ENCODE data around the gene GPC2.
A peak's percentile ranks its signal among the peaks of the same experiment; 100 is the strongest.
"Not testable (repeated sequence)": the region's sequence is repeated elsewhere in the genome, so short reads cannot be mapped to it uniquely, and the experiment has no call there.

Gene GPC2

GRCh38 chr7:100155553-100156317 lies 21.4 kb downstream of the GPC2 start:
- intact Hi-C loops (cut with micrococcal nuclease), result no loop called here
- Mint-ChIP-seq H3K27me3 (peaks cover 4% of the 10 kb centered on the region), H3K27ac (no peak overlapping the region), H3K36me3 (ENCODE audit: low read depth) (peaks cover 72% of the 10 kb centered on the region), H3K4me3 (peak overlapping the region; percentile 17), H3K9me3 (no peaks in the 10 kb centered on the region), H3K4me1 (ENCODE audit: low read depth) (peaks cover 79% of the 10 kb centered on the region)

- peak overlapping the region; percentile 75 for H3K27ac Mint-ChIP-seq
- H3K9me3 Mint-ChIP-seq, result no peaks in the 10 kb centered on the region
- H3K4me3 Mint-ChIP-seq, result no peak overlapping the region
- no peaks in the 10 kb centered on the region for H3K27me3 Mint-ChIP-seq
- intact Hi-C loops (cut with micrococcal nuclease), result no loop called here
- peaks cover 87% of the 10 kb centered on the region for H3K4me1 Mint-ChIP-seq (ENCODE audit: low read depth)
- peaks cover 80% of the 10 kb centered on the region for H3K36me3 Mint-ChIP-seq (ENCODE audit: low read depth)
Observed at GRCh38 chr7:100154651-100155491, 22.3 kb downstream of the GPC2 start.

DNA sequence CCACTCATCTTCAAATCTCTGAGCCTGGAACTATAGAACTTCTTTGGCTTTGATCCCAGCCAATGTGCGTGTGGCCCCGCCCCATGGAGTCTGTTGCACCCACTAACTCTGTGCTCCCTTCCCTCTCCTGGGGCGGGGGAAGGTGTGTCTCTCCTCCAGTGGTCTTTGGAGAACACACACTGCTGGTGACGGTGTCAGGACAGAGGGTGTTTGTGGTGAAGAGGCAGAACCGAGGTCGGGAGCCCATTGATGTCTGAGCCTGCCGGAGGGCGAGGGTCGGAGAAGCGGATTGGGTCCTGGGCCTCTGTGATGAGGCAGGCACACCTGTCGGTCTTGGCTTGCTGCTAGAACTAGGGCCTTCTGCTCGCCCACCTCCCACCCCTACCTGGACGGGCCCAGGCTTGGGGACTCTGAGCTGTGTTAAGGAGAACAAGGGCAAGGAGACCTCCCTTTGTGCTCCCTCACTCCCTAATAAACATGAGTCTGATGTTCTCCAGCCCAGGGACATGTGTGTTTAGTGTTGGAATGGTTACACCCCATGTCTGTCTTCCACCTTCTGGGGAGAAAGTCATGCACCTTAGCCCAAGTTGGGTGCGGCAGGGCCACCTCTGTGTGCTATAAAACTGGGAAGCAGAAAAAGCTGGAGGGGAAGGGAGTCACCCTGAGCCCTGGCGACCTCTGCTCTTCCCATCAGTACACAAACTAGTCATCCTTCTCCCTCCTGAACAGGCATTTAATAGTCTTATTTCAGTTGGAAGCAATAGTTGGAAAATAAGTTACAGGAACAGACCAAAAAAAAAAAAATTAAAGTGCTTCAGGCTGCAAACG lies 23.3 kb downstream of the GPC2 start:
- H3K27ac Mint-ChIP-seq, result peak overlapping the region; percentile 75
- peaks cover 86% of the 10 kb centered on the region for H3K36me3 Mint-ChIP-seq (ENCODE audit: low read depth)
- H3K4me1 Mint-ChIP-seq (ENCODE audit: low read depth), result peaks cover 84% of the 10 kb centered on the region
- no peaks in the 10 kb centered on the region for H3K9me3 Mint-ChIP-seq
- no peak overlapping the region for H3K4me3 Mint-ChIP-seq
- no peaks in the 10 kb centered on the region for H3K27me3 Mint-ChIP-seq
- intact Hi-C loops (cut with micrococcal nuclease), result no loop called here

DNA sequence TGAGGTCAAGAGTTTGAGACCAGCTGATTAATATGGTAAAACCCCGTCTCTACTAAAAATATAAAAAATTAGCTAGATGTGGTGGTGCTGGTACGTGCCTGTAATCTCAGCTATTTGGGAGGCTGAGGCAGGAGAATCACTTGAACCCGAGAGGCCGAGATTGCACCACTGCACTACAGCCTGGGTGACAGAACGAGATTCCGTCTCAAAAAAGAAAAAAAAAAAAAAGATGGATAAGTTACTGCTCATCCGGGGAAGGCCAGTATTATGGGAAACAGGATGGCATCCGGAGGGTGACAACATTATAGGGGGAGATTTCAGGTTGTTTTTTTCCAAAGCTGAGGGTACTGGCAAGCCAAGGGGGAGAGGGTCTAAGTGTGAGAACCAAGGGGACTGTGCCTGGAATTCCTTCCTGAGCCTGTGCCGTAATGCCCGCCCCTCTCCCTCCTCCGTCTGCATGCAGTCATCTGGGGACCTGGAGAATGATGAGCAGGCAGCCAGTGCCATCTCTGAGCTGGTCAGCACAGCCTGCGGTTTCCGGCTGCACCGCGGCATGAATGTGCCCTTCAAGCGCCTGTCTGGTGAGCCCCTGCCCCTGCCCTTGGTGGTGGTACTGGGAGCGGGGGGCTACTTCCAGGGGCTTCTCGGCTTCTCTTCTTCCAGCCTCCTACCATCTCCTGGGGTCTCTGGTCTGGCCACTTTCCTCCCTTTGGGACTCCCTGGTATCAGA lies 24.1 kb downstream of the GPC2 start:
- peaks cover 90% of the 10 kb centered on the region for H3K4me1 Mint-ChIP-seq (ENCODE audit: low read depth)
- H3K27ac Mint-ChIP-seq, result peak overlapping the region; percentile 75
- peaks cover 92% of the 10 kb centered on the region for H3K36me3 Mint-ChIP-seq (ENCODE audit: low read depth)
- H3K4me3 Mint-ChIP-seq, result no peak overlapping the region
- no peaks in the 10 kb centered on the region for H3K9me3 Mint-ChIP-seq
- intact Hi-C loops (cut with micrococcal nuclease), result no loop called here
- no peaks in the 10 kb centered on the region for H3K27me3 Mint-ChIP-seq

- Mint-ChIP-seq H3K4me3 (peak overlapping the region; percentile 34), H3K36me3 (ENCODE audit: low read depth) (peaks cover 87% of the 10 kb centered on the region), H3K27me3 (no peaks in the 10 kb centered on the region), H3K4me1 (ENCODE audit: low read depth) (peaks cover 86% of the 10 kb centered on the region), H3K9me3 (no peaks in the 10 kb centered on the region), H3K27ac (peak overlapping the region; percentile 75)
- intact Hi-C loops (cut with micrococcal nuclease), result no loop called here
Observed at GRCh38 chr7:100152404-100152803, 24.8 kb downstream of the GPC2 start.

GRCh38 chr7:100148559-100149328 lies 28.4 kb downstream of the GPC2 start, which contains the start of gene LAMTOR4:
LAMTOR4 (plus strand) TSS chr7:100148918; CDS start chr7:100148973, 55 bp downstream.
- H3K27me3 Mint-ChIP-seq, result no peaks in the 10 kb centered on the region
- intact Hi-C loops (cut with micrococcal nuclease), result loop anchor here (1.0 kb wide), 2 partner anchors 10 to 29 kb away; partner anchors contain the start of genes GPC2, STAG3 and TRAPPC14
- H3K36me3 Mint-ChIP-seq (ENCODE audit: low read depth), result peaks cover 50% of the 10 kb centered on the region
- peak within 1 kb of the TSS; percentile 99 for H3K4me3 Mint-ChIP-seq
- H3K4me1 Mint-ChIP-seq (ENCODE audit: low read depth), result peaks cover 51% of the 10 kb centered on the region
- H3K27ac Mint-ChIP-seq, result peak within 1 kb of the TSS; percentile 98
- no peaks in the 10 kb centered on the region for H3K9me3 Mint-ChIP-seq

DNA sequence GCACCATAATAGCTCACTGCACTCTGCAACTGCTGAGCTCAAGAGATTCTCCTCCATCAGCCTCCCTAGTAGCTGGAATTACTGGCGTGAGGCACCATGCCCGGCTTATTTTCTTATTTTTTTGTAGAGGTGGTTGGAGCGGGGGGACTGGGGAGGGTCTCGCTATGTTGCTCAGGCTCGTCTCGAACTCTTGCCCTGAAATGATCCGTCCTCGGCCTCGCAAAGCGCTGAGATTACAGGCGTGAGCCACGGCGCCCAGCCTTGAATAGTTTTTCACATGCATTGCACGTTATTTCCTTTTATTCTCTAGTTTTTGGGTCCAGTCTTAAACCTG lies 29.0 kb downstream of the GPC2 start:
- Mint-ChIP-seq H3K4me1 (ENCODE audit: low read depth) (peaks cover 45% of the 10 kb centered on the region), H3K9me3 (no peaks in the 10 kb centered on the region), H3K27me3 (no peaks in the 10 kb centered on the region), H3K4me3 (peak overlapping the region; percentile 99), H3K36me3 (ENCODE audit: low read depth) (peaks cover 45% of the 10 kb centered on the region), H3K27ac (peak overlapping the region; percentile 98)
- intact Hi-C loops (cut with micrococcal nuclease), result loop anchor here (1.0 kb wide), 2 partner anchors 10 to 29 kb away; partner anchors contain the start of genes GPC2, STAG3 and TRAPPC14

DNA sequence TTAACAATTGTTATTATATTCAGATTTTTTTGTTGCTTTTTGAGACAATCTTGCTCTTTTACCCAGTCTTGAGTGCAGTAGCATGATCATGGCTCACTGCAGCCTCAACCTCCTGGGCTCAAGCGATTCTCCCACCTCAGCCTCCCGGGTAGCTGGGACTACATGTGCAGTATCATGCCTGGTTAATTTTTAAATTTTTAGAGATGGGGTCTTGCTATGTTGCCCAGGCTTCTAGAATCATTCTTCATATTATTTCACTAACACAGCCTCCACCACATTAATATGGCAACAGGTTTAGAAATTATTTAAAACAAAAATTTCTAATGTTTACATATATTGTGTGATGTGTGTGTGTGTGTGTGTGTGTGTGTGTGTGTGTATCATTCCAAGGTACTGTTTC lies 29.9 kb downstream of the GPC2 start:
- no peaks in the 10 kb centered on the region for H3K27me3 Mint-ChIP-seq
- H3K4me3 Mint-ChIP-seq, result no peak overlapping the region
- H3K4me1 Mint-ChIP-seq (ENCODE audit: low read depth), result peaks cover 36% of the 10 kb centered on the region
- intact Hi-C loops (cut with micrococcal nuclease), result no loop called here
- no peaks in the 10 kb centered on the region for H3K9me3 Mint-ChIP-seq
- no peak overlapping the region for H3K27ac Mint-ChIP-seq
- H3K36me3 Mint-ChIP-seq (ENCODE audit: low read depth), result peaks cover 35% of the 10 kb centered on the region

GRCh38 chr7:100146350-100146749 lies 30.8 kb downstream of the GPC2 start:
- H3K9me3 Mint-ChIP-seq; H3K27ac Mint-ChIP-seq; intact Hi-C loops (cut with micrococcal nuclease); H3K27me3 Mint-ChIP-seq; H3K4me3 Mint-ChIP-seq: not testable (repeated sequence)
- Mint-ChIP-seq H3K36me3 (ENCODE audit: low read depth) (peaks cover 26% of the 10 kb centered on the region), H3K4me1 (ENCODE audit: low read depth) (peaks cover 32% of the 10 kb centered on the region)

DNA sequence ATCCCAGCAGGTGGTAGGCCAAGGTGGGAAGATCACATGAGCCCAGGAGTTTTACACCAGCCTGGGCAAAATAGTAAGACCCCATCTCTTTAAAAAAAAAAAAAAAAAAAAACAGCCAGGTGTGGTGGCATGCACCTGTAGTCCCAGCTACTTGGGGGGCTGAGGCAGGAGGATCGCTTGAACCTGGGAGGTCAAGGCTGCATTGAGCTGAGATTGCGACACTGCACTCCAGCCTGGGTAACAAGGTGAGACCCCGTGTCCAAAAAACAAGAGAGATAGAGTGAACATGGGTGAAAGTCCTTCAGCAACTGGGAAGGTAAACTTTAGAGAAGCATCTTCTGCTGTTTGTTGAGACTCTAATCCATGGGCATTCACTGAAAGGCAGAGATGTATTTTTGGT lies 34.7 kb downstream of the GPC2 start:
- peaks cover 25% of the 10 kb centered on the region for H3K4me1 Mint-ChIP-seq (ENCODE audit: low read depth)
- H3K36me3 Mint-ChIP-seq (ENCODE audit: low read depth), result no peaks in the 10 kb centered on the region
- no peaks in the 10 kb centered on the region for H3K27me3 Mint-ChIP-seq
- intact Hi-C loops (cut with micrococcal nuclease), result no loop called here
- H3K9me3 Mint-ChIP-seq, result no peaks in the 10 kb centered on the region
- no peak overlapping the region for H3K4me3 Mint-ChIP-seq
- no peak overlapping the region for H3K27ac Mint-ChIP-seq

GRCh38 chr7:100141555-100141949 lies 35.6 kb downstream of the GPC2 start:
- Mint-ChIP-seq H3K4me1 (ENCODE audit: low read depth) (peaks cover 25% of the 10 kb centered on the region), H3K27me3 (no peaks in the 10 kb centered on the region), H3K9me3 (no peaks in the 10 kb centered on the region), H3K27ac (peak overlapping the region; percentile 56), H3K4me3 (no peak overlapping the region), H3K36me3 (ENCODE audit: low read depth) (no peaks in the 10 kb centered on the region)
- intact Hi-C loops (cut with micrococcal nuclease), result no loop called here

- intact Hi-C loops (cut with micrococcal nuclease), result no loop called here
- Mint-ChIP-seq H3K4me1 (ENCODE audit: low read depth) (peaks cover 25% of the 10 kb centered on the region), H3K9me3 (no peaks in the 10 kb centered on the region), H3K36me3 (ENCODE audit: low read depth) (no peaks in the 10 kb centered on the region), H3K27me3 (peaks cover 8% of the 10 kb centered on the region), H3K4me3 (no peak overlapping the region), H3K27ac (no peak overlapping the region)
Observed at GRCh38 chr7:100137851-100138760, 39.1 kb downstream of the GPC2 start.
